CD4-positive, alpha-beta T cell treated with Interleukin-21 for 1 hour (primary cell): Measurements from ENCODE around the gene DAPL1.

Experiments used
- DNase-seq: peaks from one replicate; pipeline ENCODE4 v3.0.0-alpha.2; 2020

The DAPL1 gene, protein sequence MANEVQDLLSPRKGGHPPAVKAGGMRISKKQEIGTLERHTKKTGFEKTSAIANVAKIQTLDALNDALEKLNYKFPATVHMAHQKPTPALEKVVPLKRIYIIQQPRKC

DNA sequence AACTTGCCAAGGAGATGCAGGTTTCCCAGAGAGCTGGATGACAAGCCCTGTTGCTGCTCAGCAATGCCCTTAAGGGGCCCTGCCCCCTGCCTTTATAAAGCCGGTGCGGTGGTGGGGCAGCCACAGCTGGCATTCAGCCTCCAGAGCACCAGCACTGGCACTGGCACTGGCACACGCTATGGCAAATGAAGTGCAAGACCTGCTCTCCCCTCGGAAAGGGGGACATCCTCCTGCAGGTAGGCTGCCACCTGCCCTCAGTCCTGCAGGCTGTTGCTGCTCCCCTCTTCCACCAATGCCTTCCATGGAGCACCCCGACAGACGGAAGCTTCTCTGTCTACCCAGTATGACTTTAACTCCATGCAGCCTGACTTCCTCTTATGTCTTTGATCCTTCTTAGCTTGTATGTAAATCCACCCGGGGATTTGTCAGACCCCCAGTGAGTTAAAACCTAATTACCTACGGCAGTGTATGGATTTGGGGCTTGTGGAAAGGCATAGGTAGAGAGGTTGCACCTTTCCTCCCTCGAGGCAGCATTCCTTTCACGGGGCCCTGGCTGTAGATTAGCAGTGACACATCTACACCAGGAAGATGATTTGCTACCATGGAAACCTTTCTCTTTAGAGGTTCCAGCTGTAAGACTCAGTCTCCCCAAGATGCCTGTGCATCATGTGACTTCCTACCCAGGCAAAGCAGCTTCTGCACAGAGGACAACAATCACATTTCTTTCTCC, at the start of gene DAPL1:
DAPL1 (plus strand) TSS at position 123 of the 730 bp plus-strand sequence; CDS start at position 179, 56 bp downstream.
- no peak for DNase-seq

DNA sequence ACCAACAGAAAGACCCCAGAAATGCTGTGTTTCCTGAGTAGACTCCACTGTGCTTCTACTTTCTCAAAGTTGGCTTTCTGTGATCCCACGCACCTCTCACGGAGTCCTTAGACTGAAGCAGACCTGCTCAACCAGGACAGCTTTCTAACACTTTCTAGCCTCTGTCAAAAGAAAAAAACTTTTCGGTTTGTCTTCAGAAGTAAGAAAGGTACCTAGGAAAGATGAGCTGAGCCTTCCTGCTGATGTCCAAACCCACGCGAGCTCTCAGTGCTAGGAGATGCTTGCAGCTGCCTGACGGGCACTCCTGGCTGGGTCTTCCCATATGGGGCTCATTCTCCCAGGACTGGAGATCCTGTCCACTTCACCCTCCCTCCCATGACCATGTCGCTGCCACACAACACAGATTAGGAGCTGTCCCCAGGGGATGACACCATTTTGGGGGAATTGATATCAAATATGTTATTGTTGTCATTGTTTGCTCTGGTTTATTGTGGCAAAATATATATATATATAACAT, 49.2 kb upstream of the DAPL1 start:
- no peak for DNase-seq

DNA sequence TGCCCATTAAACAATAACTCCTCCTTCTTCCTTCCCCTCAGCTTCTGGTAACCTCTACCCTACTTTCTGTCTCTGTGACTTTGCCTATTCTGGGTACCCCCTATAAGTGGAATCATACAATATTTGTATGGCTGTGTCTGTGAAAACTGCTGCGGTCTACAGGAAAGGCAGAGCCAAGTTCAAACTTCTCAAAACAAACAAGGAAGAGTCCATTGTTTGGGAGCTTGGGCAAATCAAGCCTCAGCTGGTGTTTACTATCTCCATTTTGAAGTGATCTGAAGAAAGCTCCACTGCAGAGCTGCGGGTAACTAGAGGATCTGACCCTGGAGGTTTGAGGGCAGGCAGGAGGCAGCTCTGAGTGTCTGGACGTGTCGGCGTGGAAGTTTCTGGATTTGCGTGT, 48.6 kb upstream of the DAPL1 start:
- DNase-seq = no peak

DNA sequence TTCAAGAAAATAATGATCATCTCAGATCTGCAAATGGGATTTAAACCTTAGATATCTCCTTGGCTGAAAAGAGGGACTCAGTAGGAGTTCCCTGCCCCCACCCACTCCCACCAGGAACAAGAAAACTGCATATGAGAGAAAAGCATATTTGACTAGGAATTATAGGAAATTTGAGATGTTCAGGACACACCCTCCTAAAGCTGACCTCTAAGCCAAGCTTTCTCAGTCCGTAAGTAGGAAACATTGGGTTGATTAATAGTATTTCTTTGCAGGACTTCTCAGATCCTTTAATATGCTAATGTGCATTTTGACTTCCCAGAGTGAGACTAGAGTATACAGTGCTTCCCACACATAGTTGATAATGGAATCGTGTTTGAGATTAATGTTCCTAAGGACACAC, 47.8 kb upstream of the DAPL1 start:
- no peak for DNase-seq

DNA sequence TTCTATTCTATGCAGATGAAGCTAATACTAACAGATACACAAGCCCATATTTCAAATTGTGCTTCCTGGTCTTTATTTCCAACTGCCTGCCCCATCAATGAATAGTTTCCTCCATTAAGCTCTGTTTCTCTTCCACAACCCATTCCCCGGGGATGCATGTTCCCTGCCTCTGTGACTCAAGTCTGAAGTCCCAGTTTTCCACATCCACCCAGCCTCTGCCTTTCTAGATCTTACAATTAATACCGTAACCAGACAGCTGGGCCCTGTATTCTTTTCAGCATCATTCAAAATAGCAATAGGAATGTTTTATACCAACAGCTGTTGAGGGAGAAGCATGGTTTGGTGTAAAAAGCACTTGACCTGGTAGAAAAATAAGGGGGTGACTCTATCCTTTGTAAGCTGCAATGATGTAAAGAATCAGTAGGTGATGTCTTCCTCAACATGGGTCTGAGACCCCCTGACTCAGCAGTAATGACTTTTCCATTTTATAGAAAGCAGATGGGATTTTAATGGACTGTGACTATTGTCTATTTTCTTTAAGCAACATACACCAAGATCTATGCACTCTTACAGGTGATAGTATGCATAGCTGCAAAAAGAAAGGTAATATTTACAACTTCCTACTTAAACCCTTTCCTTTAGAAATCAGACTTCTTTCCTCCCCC, 46.1 kb upstream of the DAPL1 start:
- DNase-seq = no peak

DNA sequence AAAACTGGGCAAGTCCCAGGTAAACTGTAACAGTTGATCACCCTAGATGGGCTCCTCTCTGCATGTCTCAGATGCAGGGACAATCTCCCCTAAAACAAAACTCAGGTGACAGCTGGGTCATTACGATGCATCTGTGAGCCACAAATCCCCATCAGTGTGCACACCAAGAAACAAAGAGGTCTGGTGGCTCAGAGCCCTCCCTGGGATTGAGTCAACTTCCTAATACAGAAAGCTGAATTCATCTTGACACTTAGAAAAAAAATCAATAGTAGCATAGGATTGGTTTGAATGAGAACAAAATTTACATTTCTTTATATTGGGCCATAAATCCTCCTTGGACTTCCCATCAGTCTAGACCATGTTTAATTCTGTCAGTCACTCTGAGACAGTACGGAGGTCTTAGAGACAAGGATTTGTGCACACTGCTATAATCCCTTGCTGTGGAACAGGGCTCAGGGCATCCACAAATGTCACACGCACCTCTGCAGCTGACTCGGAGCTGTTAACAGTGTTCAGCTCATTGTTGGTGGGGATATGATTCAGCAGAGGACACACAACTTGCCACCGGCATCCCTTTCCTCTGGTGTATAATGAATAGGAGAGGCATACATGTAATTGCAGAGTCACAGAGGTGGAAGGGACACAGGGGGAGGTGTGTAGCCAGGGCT, 44.5 kb upstream of the DAPL1 start:
- no peak for DNase-seq

DNA sequence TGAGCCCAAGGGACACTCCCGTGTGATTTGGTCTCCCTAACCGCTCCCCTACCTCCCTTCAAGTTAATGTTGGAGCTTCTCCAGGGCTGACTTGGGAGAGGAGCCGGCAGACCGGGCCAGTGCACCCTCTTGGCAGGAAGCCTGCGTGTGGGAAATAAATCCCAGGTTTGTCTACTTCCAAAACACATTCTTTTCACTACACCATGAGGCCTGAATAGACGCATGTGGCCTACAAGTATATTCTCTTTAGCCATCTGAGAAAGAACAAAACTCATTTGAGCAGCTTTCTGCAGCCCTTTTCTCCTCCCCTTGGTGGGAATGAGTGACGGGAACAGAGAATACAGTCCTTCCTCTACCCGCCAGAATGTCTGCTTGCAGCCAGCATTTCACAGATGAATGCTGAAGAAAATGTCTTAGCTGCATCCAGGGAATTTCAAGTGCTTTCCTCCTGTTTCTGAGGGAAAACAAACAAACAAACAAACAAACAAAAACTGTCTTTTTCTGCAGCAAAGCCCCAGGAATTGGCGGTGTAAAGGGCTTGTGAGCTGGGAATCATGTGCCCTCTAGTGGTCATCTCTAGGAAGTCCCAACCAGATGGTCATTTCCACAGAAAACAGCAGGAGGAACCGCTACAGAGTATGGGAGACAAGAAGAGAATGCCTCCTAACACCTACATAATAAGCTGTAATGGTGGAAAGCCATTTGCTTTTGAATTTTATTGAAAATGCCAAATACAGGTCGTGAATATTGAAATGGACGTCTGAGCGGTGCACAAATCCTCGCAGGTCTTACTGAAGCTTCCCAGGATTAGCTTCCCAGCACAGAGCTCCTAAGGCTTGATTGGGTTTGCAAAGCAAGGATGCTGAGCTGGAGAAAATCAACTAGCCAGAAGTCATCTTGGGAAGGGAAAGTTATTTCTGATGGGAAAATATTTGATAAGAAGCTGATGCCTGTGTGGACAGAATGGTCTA, 41.2 kb upstream of the DAPL1 start:
- DNase-seq = peak; percentile 47

DNA sequence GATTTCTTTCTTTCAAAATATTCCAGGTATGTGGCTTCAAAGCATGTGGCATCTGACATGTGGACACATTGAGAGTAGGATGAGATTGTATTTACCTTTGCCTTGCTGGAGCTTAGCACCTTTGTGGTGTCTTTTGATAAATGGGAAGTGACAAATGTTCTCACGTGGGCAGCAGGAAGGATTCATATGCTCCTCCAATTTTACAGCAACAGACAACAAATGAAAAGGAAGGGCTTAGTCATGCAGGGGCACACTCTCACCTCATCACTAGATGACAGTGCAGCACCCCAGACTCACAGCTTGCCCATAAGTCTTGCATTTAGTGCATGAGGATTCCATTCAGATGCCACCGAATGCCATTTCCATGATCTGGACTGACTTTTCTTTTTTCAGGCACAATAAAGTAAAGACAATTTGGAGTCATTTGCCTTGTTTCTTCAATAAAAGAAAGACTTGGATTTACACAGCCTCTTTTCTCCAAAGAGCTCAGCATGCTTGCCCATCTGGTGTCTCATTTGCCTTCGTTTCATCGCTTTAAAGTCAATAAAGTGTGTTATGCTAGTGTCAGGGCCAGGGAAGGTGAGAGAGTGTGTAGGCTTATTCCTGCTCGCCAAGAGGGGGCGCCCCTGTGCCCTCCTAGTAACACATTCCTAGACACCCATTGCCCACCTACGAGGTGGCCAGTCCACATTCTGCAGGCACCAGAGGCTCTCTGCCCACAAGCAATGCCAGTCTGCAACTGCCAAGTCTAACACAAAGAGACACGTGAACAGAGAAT, 39.6 kb upstream of the DAPL1 start:
- DNase-seq = no peak

DNA sequence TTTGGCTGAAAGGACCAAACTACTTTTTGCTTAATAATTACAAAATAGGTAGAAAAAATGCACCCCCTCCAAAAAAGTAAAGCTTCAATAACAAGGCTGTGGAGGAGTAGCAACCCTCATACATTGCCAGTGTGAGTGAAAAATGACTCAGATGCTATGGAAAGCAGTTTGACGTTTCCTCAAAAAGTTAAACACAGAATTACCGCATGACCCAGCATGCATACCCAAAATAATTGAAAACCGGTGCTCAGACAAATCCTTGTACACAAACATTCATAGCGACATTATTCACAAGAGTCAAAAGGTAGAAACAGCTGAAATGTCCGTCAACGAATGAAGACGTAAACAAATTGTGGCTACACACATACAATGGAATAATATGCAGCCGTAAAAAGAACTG, 38.8 kb upstream of the DAPL1 start:
- DNase-seq = no peak

DNA sequence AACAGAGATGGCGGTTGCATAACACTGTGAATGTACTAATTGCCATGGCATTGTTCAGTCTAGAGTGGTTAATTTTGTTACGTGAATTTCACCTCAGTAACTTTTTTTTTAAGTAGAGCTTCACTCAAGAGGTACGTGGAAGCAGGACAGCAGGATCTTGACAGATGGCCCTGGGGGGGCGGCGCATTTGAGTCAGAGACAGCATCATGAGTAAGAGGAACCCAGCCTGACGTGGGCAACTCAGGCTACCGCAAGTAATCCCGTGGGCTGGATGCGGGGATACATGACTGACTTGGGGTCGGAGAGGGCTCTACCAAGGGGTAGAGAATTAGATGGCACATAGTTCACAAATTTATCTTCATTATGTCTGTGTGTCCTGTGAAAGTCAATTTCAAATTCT, 38.1 kb upstream of the DAPL1 start:
- no peak for DNase-seq

DNA sequence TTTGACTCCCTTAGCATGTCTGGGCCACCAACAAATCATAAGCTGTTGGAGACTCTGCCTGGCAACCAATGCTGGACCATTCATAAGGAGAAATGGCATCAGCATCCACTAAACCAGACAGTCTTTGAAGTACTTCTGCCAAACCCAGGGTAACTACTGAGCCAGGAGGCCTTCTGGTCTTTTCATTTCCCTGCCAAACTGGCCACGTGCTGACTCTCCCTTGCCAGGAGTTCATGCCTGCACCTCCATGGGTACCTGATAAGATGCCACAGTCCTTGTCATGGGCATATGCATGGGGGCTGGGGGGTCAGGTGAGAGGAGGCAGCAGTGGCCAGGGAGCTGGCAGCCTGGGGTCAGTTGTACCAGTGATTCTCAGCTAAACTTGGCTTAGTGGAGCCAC, 34.2 kb upstream of the DAPL1 start:
- no peak for DNase-seq

DNA sequence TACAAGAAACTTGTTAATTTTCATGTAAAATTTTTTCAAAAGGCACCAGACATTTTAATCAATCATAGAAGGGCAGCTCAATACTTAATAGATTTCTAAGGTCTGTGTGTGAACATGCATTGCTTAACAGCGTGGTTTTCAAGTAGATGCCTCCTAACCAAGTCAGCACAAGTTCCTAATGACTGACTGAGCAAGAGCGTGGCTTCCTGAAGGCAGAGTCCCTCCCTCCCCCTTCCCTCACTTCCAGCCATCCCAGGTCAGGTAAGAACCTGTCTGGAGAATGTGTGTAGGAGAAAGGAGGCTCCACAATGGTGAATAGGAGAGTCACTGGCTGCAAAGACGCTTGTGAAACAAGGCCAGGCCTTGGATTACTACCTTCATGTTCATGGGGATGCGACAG, 33.5 kb upstream of the DAPL1 start:
- DNase-seq = no peak

DNA sequence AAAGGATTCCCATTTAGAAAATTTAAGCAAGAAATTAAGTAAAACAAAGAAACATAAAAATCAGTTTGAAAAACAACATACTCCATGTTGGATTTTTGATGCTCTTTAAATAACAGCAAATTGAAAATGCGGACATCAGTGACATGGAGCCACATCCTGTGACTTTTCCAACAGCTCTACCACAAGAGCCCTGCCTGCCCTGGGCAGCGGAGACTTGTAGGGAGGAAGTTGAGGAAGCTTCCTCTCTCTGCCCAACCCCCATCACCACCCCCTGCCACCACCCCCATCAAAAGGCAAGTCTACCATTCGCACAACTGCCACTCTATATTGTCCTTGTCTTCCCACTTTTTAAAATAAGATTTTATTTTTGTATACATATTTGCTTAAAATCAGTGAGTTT, 32.8 kb upstream of the DAPL1 start:
- no peak for DNase-seq

DNA sequence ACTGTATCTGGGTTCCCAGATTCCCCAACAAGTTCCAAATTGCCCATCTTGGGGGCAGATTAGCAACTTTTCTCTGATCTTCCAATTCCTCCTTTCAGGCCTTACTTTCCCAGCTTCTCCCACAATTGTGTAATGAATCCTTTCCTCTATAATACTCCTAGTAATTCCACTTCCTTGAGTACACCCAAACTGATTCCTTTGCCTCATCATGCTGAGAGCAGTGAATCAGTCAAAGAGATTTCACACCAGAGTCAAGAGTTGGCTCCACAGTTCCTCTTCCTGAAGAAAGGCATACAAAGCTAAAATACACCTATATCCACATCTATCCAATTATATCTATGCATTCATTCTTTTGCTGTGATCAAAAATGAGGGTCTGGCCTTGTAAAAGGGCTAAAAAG, 28.6 kb upstream of the DAPL1 start:
- DNase-seq = no peak

DNA sequence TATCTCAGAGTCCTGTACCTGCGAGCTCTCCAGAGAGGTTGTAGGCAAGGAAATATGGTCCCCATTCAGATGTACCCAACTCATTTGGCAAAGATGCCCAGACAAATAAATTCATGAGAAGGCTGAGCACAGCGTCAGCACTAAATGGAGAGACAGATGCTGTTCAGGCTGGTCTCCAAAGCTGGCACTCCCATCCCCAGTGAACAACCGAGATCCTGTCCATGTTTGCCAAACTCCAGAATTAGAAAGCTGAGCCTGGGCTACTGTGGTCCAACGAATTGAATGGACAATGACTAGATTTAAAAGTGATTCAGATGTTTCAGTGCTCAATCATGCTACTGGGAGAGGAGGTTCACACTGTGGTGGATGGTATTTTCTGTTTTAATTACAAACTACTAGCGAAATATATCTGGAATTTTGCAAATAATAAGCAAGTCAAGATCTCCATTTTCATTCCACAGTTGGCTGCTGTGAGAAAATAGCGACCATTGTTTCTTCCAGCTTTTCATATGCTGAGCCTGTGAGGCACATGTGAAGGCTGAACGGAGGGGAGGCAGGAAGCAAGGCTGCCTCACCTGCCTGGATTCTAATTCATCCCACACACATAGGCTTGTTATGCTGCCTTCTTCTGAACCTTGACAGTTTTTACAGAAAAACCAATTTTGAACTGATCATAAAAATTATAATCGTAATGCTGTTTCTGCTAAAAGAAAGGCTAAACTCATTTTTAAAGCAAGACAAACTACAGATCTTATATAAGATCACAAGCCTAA, 22.6 kb upstream of the DAPL1 start:
- no peak for DNase-seq

DNA sequence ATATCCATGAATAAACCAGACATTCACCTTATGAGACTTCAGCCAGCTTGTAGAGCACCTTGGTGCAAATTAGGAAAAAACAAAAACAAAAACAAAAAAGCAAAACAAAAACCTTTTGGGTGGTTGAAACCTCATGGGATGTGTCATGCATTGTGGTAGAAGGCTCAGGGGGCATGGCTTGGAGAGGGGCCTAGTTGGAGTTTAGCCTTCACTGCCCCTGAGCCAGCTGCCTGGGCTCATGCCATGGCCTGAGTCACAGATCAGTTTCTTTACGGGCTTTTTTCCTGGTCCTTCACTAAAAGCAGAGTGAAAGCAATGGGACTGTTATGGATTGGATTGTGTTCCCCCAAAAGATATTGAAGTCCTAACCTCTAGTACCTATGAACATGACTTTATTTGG, 22.0 kb upstream of the DAPL1 start:
- DNase-seq = no peak

DNA sequence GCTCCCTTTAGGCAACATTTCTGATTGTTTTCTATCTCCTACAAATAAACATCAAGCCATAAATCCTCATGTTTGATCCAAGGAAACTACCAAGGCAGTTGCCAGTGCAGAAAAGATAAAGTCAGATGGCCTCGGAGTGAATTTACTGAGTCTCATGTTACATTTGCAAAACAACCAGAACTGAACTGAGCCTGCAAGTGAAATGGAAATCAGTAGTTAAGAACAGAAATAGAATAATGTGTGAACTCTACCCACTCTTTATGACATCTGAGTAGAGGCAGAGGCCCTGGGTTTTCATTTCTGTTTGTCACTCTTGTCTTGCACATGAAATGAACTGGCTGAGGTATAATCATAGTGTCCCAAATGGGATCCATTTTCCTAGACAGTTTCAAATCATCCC, 20.4 kb upstream of the DAPL1 start:
- DNase-seq = no peak

DNA sequence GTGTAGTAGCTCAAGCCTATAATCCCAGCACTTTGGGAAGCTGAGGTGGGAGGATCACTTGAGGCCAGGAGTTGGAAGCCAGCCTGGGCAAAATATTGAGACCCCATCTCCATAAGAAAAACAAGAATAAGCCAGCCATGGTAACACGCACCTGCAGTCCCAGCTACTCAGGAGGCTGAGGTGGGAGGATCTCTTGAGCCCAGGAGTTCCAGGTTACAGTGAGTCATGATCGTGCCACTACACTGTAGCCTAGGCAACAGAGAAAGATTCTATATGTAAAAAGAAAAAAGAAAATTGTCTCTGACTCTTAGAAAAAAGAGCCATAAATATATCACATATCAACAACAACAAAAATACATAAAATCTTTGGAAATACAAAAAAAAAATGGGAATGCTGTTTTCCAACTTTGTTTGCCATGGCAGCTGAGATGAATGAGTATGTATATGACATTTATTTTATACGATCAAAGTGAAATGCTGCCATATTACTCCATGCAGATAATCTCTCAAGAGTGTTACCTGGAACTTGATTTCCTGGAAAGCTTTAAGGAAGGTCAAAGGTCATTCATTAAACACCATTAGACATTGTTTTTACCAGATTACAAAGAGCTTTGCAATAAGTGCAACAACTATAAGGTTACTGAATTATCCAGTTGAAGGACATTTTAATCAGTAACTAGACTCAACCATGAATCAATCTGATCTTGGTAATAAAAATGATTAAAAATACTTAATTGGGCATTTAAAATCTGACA, 19.7 kb upstream of the DAPL1 start:
- DNase-seq = no peak

DNA sequence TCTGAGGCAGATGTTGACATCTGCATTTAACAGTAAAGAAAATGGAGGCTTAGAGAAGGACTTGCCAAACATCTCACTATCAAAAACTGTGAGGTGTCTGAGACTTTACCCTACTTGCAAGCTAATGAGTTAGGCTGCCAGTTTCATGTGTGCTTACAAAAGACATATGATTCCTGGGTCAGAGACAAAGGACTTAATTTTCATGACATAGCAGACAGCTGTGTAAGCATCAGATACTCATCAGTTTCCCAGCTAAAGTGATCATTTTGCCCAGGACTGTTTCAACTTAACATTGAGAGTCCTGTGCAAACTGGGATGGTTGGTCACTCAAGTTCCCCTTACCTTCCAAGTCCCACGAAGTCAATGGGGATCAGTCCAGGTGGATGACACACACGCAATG, 18.9 kb upstream of the DAPL1 start:
- DNase-seq = no peak

DNA sequence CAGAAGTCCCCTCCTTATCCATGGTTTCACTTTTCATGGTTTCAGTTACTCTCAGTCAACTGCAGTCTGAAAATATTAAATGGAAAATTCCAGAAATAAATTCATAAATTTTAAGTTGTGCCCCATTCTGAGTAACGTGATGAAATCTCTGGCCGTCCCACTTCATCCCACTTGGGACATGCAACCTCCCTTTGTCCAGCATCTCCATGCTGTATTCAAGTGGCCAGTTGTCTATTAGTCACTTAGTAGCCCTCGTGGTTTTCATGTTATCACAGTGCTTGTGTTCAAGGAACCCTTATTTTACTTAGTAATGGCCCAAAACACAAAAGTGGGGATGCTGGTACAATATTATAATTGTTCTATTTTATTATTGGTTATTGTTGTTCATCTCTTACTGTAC, 18.0 kb upstream of the DAPL1 start:
- no peak for DNase-seq
